HCT116 (cell line): ENCODE data around the gene XYLT2. TPM values are rescaled to one million over a fixed set of nuclear protein-coding genes. Genes with fewer than 3 reads are reported as not detected.

ENCODE experiments used
- ATAC-seq: fragments of 200-7000 bp; cut with Tn5 transposase; 2 replicates; pipeline ENCODE4 v1.9.1; 2020; ENCODE audit warnings: mild to moderate bottlenecking, moderate library complexity
- BruUV-seq: library from RNA; stranded (reverse); fragments of 400-500 nt; replicated peaks from 2 replicates; lab custom pipeline; 2021; lab: Mats Ljungman, UMichigan
- CTCF ChIA-PET: fragments of 300-600 bp; sonication (Branson Sonifier 250); formaldehyde crosslinking; loops from one replicate; lab custom pipeline; 2021; ENCODE audit warnings: antibody characterized with exemption; lab: Charles Lee
- POLR2A ChIA-PET: fragments of 300-600, 350-600 bp; sonication (Branson Sonifier 250); formaldehyde crosslinking; loops from one replicate; lab custom pipeline; 2021; ENCODE audit warnings: antibody characterized with exemption; lab: Charles Lee
- RAD21 ChIA-PET, 2 experiments: fragments of 300-600 bp; sonication (Branson Sonifier 250); formaldehyde crosslinking; loops; one replicate each; lab custom pipeline; 2023; ENCODE audit warnings: low total read pairs in 2 of 2; ENCODE audit not compliant: uncharacterized antibody in 2 of 2, unreplicated experiment in 2 of 2, low non-redundant PET in 1 of 2; lab: Charles Lee
- DNase-seq: peaks from one replicate; pipeline ENCODE4 v3.0.0-alpha.2; 2010; ENCODE audit warnings: low read depth, low spot score
- H2AFZ ChIP-seq: fragments of 200-600 bp; shearing (Covaris generic), sonication (generic); 2 replicates; pipeline ENCODE4 v1.6.1; 2017; ENCODE audit warnings: low read depth, mixed run types, mixed read lengths, antibody characterized with exemption, low read length; ENCODE audit not compliant: poor library complexity, severe bottlenecking
- H3K27ac ChIP-seq: 2 replicates; pipeline ENCODE4 v1.5.1; 2012; ENCODE audit warnings: low read depth, low read length
- H3K27me3 ChIP-seq: fragments of 200-600 bp; sonication (generic); 2 replicates; pipeline ENCODE4 v1.6.1; 2016; ENCODE audit warnings: mixed run types, low read length, mixed read lengths; ENCODE audit not compliant: insufficient read depth
- H3K36me3 ChIP-seq, 2 experiments: fragments of 200-500 bp in 1 of 2; fragments of 200-600 bp in 1 of 2; sonication (Bioruptor generic) in 1 of 2; sonication (generic) in 1 of 2; 2 replicates each; pipeline versions ENCODE4 v1.5.1 to v1.6.1; 2014 to 2016; ENCODE audit warnings: low read length in 2 of 2, inconsistent platforms in 1 of 2, mixed read lengths in 1 of 2, mixed run types in 1 of 2; ENCODE audit not compliant: insufficient read depth in 2 of 2, control insufficient read depth in 1 of 2
- H3K4me1 ChIP-seq, 2 experiments: fragments of 200-600 bp in 1 of 2; sonication (generic) in 1 of 2; 2 replicates each; pipeline versions ENCODE4 v1.5.1 to v1.6.1; 2012 to 2017; ENCODE audit warnings: low read length in 2 of 2, inconsistent platforms in 1 of 2, mild to moderate bottlenecking in 1 of 2, mixed read lengths in 1 of 2, mixed run types in 1 of 2, moderate library complexity in 1 of 2; ENCODE audit not compliant: insufficient read depth in 2 of 2, control insufficient read depth in 1 of 2
- H3K4me2 ChIP-seq: fragments of 200-600 bp; sonication (generic); 2 replicates; pipeline ENCODE4 v1.6.1; 2017; ENCODE audit warnings: mixed run types, low read length, mixed read lengths
- H3K4me3 ChIP-seq, 2 experiments: fragments of 200-600 bp in 1 of 2; sonication (generic) in 1 of 2; replicated peaks in 1 of 2; 2 replicates each; pipeline ENCODE4 v1.5.1; 2011 to 2016; ENCODE audit warnings: low read length in 2 of 2, control low read depth in 1 of 2, low read depth in 1 of 2, mild to moderate bottlenecking in 1 of 2, mixed read lengths in 1 of 2, mixed run types in 1 of 2
- H3K79me2 ChIP-seq: fragments of 200-600 bp; sonication (generic); 2 replicates; pipeline ENCODE4 v1.6.1; 2017; ENCODE audit warnings: mild to moderate bottlenecking, mixed run types, low read length, moderate library complexity, mixed read lengths; ENCODE audit not compliant: insufficient read depth
- H3K9ac ChIP-seq: fragments of 200-600 bp; sonication (generic); 2 replicates; pipeline ENCODE4 v1.6.1; 2016; ENCODE audit warnings: low read length, mixed read lengths
- H3K9me2 ChIP-seq: fragments of 200-600 bp; sonication (generic), shearing (Covaris generic); 2 replicates; pipeline ENCODE4 v1.6.1; 2017; ENCODE audit warnings: mixed run types, mild to moderate bottlenecking, moderate library complexity; ENCODE audit not compliant: insufficient read depth
- H3K9me3 ChIP-seq, 2 experiments: fragments of 200-500 bp in 1 of 2; fragments of 200-600 bp in 1 of 2; sonication (Bioruptor generic) in 1 of 2; sonication (generic) in 1 of 2; 2 replicates each; pipeline ENCODE4 v1.6.1; 2014 to 2017; ENCODE audit warnings: low read length in 2 of 2, mixed read lengths in 2 of 2, inconsistent platforms in 1 of 2, low read depth in 1 of 2, mild to moderate bottlenecking in 1 of 2, mixed run types in 1 of 2, moderate library complexity in 1 of 2; ENCODE audit not compliant: control insufficient read depth in 1 of 2, insufficient read depth in 1 of 2
- H4K20me1 ChIP-seq: fragments of 200-600 bp; sonication (generic), shearing (Covaris generic); 2 replicates; pipeline ENCODE4 v1.6.1; 2017; ENCODE audit warnings: mixed run types, mild to moderate bottlenecking, moderate library complexity; ENCODE audit not compliant: insufficient read depth
- CEBPB ChIP-seq: IDR thresholded peaks from 2 replicates; pipeline ENCODE4 v1.6.1; 2012; ENCODE audit warnings: low read depth
- CTCF ChIP-seq, 3 experiments: fragments of 200-600 bp in 1 of 3; sonication (generic) in 1 of 3; IDR thresholded peaks in 2 of 3; conservative IDR thresholded peaks in 1 of 3; 2 replicates each; pipeline ENCODE4 v1.5.1; 2012 to 2017; ENCODE audit warnings: low read depth in 2 of 3, low read length in 2 of 3, antibody characterized with exemption in 1 of 3, borderline replicate concordance in 1 of 3, control low read depth in 1 of 3, mild to moderate bottlenecking in 1 of 3, mixed read lengths in 1 of 3, mixed run types in 1 of 3, moderate library complexity in 1 of 3; ENCODE audit not compliant: insufficient read depth in 1 of 3
- FOSL1 ChIP-seq: IDR thresholded peaks from 2 replicates; pipeline ENCODE4 v1.6.1; 2012; ENCODE audit warnings: low read depth
- JUND ChIP-seq: IDR thresholded peaks from 2 replicates; pipeline ENCODE4 v1.6.1; 2012
- POLR2AphosphoS5 ChIP-seq: IDR thresholded peaks from 2 replicates; pipeline ENCODE4 v1.6.1; 2011; ENCODE audit warnings: mild to moderate bottlenecking, low read depth, low read length, moderate library complexity
- SIN3A ChIP-seq: IDR thresholded peaks from 2 replicates; pipeline ENCODE4 v1.6.1; 2012; ENCODE audit warnings: low read depth
- SRF ChIP-seq: IDR thresholded peaks from 2 replicates; pipeline ENCODE4 v1.6.1; 2012; ENCODE audit warnings: low read depth
- TCF7L2 ChIP-seq: IDR thresholded peaks from 2 replicates; pipeline ENCODE4 v1.7.0; 2011; ENCODE audit warnings: borderline replicate concordance, inconsistent platforms; ENCODE audit not compliant: insufficient read depth, insufficient read length; ENCODE audit errors: extremely low read depth
- ZFX ChIP-seq: fragments of 450-650 bp; IDR thresholded peaks from 2 replicates; pipeline ENCODE4 v1.6.1; 2017
- ZNF274 ChIP-seq: fragments of 200-500 bp; sonication (Bioruptor generic); IDR thresholded peaks from 2 replicates; pipeline ENCODE4 v1.6.1; 2014; ENCODE audit warnings: mild to moderate bottlenecking, low read depth, low read length, inconsistent platforms
- intact Hi-C: fragments of 100-400 bp; cut with micrococcal nuclease; formaldehyde crosslinking; loops from 2 replicates; pipeline ENCODE4 v1.10.0; 2022
- total RNA-seq: library from RNA; stranded (reverse); gene quantifications from one replicate; pipeline ENCODE4 v1.2.1, GENCODE V29; 2021; ENCODE audit not compliant: unreplicated experiment

XYLT2 gene
- total RNA-seq, 1 experiment from 2014 or later: 37.5 TPM

GRCh38 chr17:50380369-50381259, 34.7 kb downstream of the XYLT2 start:
- H3K4me1 ChIP-seq: no peaks in the 10 kb centered on the region
- CTCF ChIA-PET: interaction anchor here (0.8 to 2.0 kb wide), 3 partner anchors 16 to 18 kb away, joined by 5 to 11 read pairs (median 6); partner anchors contain the start of gene LRRC59
- TF ChIP-seq JUND (peak; percentile 34), CTCF (IDR thresholded peaks at IDR 0.05 in 2 of 3, conservative IDR thresholded peaks at IDR 0.05 in 1 of 3; ENCODE audit: borderline replicate concordance in 1 of 3, insufficient read depth in 1 of 3, low read depth in 2 of 3, low read length in 2 of 3) (peak in 2 of 3 experiments; percentile 27 to 53; a peak in 3 of 6 replicates), CEBPB (no peak), ZFX (peak; percentile 14; the same call in 1 of the 2 replicates), POLR2AphosphoS5 (peak; percentile 56), SIN3A (0 out of 2 replicates have a peak, but pooled peaks have one; percentile 29), SRF (no peak), FOSL1 (no peak), ZNF274 (no peak), TCF7L2 (no peak)
- intact Hi-C loops: no loop called here
- H3K9ac ChIP-seq: no peak overlapping the region
- H3K27me3 ChIP-seq: no peaks in the 10 kb centered on the region
- no peaks in the 10 kb centered on the region for H4K20me1 ChIP-seq
- no TSS peak for BruUV-seq
- H3K27ac ChIP-seq: no peak overlapping the region
- H3K79me2 ChIP-seq: peaks cover 15% of the 10 kb centered on the region
- RAD21 ChIA-PET: no interaction called here
- H3K9me2 ChIP-seq: no peaks in the 10 kb centered on the region
- DNase-seq (no peak), ATAC-seq (peak; percentile 65)
- peaks cover 44 to 68% of the 10 kb centered on the region in 2 experiments for H3K36me3 ChIP-seq
- POLR2A ChIA-PET: interaction anchor here (1.1 to 1.7 kb wide), 3 partner anchors 10 to 18 kb away, joined by 4 to 6 read pairs (median 4); partner anchors contain the start of gene LRRC59
- no peak overlapping the region for H3K4me3 ChIP-seq
- H2AFZ ChIP-seq: no peak overlapping the region
- no peak overlapping the region for H3K4me2 ChIP-seq
- no peaks in the 10 kb centered on the region for H3K9me3 ChIP-seq
